Gastrocnemius medialis (tissue), 4 donors: ENCODE data around the gene LENEP.

ENCODE experiments used
- POLR2A ChIP-seq, 2 donors: fragments of 450-650 bp; IDR thresholded peaks; one replicate each; pipeline ENCODE4 v1.6.1; 2017; ENCODE audit warnings: antibody characterized with exemption in 2 of 2, mild to moderate bottlenecking in 2 of 2, moderate library complexity in 2 of 2
- TF ChIP-seq, protein P1 (sequence below), 5 experiments: fragments of 450-650 bp in 3 of 5; fragments of 200-600 bp in 2 of 5; sonication (generic) in 2 of 5; IDR thresholded peaks in 4 of 5; conservative IDR thresholded peaks in 1 of 5; 1 replicate in 4 of 5; 2 replicates in 1 of 5; pipeline ENCODE4 v1.5.1; 2016 to 2019; ENCODE audit warnings: antibody characterized with exemption in 5 of 5, mild to moderate bottlenecking in 3 of 5, moderate library complexity in 3 of 5

DNA sequence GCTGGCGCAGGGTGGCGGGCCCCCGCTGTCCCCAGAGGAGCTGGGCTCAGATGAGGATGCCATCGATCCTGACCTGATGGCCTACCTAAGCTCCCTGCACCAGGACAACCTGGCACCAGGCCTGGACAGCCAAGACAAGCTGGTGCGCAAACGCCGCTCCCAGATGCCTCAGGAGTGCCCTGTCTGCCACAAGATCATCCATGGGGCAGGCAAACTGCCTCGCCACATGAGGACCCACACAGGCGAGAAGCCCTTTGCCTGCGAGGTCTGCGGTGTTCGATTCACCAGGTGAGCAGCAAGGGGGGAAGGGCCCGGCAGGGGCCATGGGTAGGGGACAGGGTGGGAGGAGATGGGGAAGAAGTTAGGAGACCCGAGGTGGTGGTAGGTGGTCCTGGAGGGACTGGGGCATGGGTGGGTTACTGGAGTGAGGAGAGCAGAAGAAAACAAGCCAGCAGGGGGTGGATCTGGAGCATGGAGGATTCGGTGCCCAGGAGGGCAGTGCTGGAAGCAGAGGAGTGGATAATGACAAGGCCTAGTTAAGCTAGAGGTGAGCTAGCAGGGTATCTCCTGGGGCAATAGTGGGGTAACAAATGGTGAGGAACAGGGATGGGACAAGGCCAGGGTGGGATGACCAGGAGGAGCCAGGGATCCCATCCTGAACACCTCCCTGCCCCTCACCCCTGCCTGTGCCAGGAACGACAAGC lies 22.3 kb downstream of the LENEP start:
- TF ChIP-seq, protein P1, sequence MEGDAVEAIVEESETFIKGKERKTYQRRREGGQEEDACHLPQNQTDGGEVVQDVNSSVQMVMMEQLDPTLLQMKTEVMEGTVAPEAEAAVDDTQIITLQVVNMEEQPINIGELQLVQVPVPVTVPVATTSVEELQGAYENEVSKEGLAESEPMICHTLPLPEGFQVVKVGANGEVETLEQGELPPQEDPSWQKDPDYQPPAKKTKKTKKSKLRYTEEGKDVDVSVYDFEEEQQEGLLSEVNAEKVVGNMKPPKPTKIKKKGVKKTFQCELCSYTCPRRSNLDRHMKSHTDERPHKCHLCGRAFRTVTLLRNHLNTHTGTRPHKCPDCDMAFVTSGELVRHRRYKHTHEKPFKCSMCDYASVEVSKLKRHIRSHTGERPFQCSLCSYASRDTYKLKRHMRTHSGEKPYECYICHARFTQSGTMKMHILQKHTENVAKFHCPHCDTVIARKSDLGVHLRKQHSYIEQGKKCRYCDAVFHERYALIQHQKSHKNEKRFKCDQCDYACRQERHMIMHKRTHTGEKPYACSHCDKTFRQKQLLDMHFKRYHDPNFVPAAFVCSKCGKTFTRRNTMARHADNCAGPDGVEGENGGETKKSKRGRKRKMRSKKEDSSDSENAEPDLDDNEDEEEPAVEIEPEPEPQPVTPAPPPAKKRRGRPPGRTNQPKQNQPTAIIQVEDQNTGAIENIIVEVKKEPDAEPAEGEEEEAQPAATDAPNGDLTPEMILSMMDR (IDR thresholded peaks at IDR 0.05 in 4 of 5, conservative IDR thresholded peaks at IDR 0.05 in 1 of 5) = no peak
- no peak for TF ChIP-seq POLR2A (IDR thresholded peaks at IDR 0.05)
